HUES48 (cell line): Measurements from ENCODE around the gene HNRNPA3.
"Not testable (repeated sequence)": the region's sequence is repeated elsewhere in the genome, so short reads cannot be mapped to it uniquely, and the experiment has no call there.

Source experiments
- H3K27ac ChIP-seq: one replicate; pipeline ENCODE4 v1.7.0; 2013; ENCODE audit warnings: low read depth, low read length, inconsistent platforms
- H3K27me3 ChIP-seq: 2 replicates; pipeline ENCODE4 v1.6.1; 2013; ENCODE audit warnings: mild to moderate bottlenecking, low read length; ENCODE audit not compliant: control insufficient read depth, insufficient read depth
- H3K36me3 ChIP-seq: 2 replicates; pipeline ENCODE4 v1.6.1; 2013; ENCODE audit warnings: low read length; ENCODE audit not compliant: control insufficient read depth, insufficient read depth
- H3K4me1 ChIP-seq: 2 replicates; pipeline ENCODE4 v1.6.1; 2013; ENCODE audit warnings: mild to moderate bottlenecking, low read length; ENCODE audit not compliant: control insufficient read depth, insufficient read depth
- H3K4me3 ChIP-seq: 2 replicates; pipeline ENCODE4 v1.5.1; 2013; ENCODE audit warnings: mild to moderate bottlenecking, low read depth, low read length
- H3K9ac ChIP-seq: 2 replicates; pipeline ENCODE4 v1.6.1; 2013; ENCODE audit warnings: mild to moderate bottlenecking, low read depth, low read length, moderate library complexity
- H3K9me3 ChIP-seq: 2 replicates; pipeline ENCODE4 v1.6.1; 2013; ENCODE audit warnings: low read length; ENCODE audit not compliant: control insufficient read depth, insufficient read depth

HNRNPA3 gene

GRCh38 chr2:177265824-177266817 is 53.5 kb downstream of the HNRNPA3 start:
- Histone ChIP-seq H3K9me3 (no peaks in the 10 kb centered on the region), H3K27me3 (no peaks in the 10 kb centered on the region), H3K9ac (no peak overlapping the region), H3K4me1 (peaks cover 30% of the 10 kb centered on the region), H3K27ac (peak overlapping the region; percentile 97), H3K36me3 (no peaks in the 10 kb centered on the region), H3K4me3 (peak overlapping the region; percentile 85)

GRCh38 chr2:177266955-177267354 is 54.4 kb downstream of the HNRNPA3 start:
- not testable (repeated sequence) for H3K9me3 ChIP-seq, H3K4me3 ChIP-seq, H3K27me3 ChIP-seq, H3K9ac ChIP-seq, H3K36me3 ChIP-seq, H3K27ac ChIP-seq
- peaks cover 28% of the 10 kb centered on the region for H3K4me1 ChIP-seq

- H3K9ac ChIP-seq, result no peak overlapping the region
- H3K36me3 ChIP-seq, result no peaks in the 10 kb centered on the region
- no peaks in the 10 kb centered on the region for H3K9me3 ChIP-seq
- H3K4me3 ChIP-seq, result no peak overlapping the region
- H3K27me3 ChIP-seq, result no peaks in the 10 kb centered on the region
- no peak overlapping the region for H3K27ac ChIP-seq
- peaks cover 36% of the 10 kb centered on the region for H3K4me1 ChIP-seq
Observed at GRCh38 chr2:177268187-177268871, 55.7 kb downstream of the HNRNPA3 start.

- H3K27me3 ChIP-seq, result no peaks in the 10 kb centered on the region
- peaks cover 39% of the 10 kb centered on the region for H3K4me1 ChIP-seq
- no peaks in the 10 kb centered on the region for H3K36me3 ChIP-seq
- no peak overlapping the region for H3K4me3 ChIP-seq
- no peak overlapping the region for H3K27ac ChIP-seq
- no peaks in the 10 kb centered on the region for H3K9me3 ChIP-seq
- no peak overlapping the region for H3K9ac ChIP-seq
Observed at GRCh38 chr2:177268901-177269300, 56.3 kb downstream of the HNRNPA3 start.

GRCh38 chr2:177270531-177270930 is 57.9 kb downstream of the HNRNPA3 start:
- Histone ChIP-seq H3K4me3 (no peak overlapping the region), H3K27ac (no peak overlapping the region), H3K27me3 (no peaks in the 10 kb centered on the region), H3K4me1 (peaks cover 41% of the 10 kb centered on the region), H3K9ac (no peak overlapping the region), H3K9me3 (no peaks in the 10 kb centered on the region), H3K36me3 (no peaks in the 10 kb centered on the region)

- Histone ChIP-seq H3K27ac (no peak overlapping the region), H3K9ac (no peak overlapping the region), H3K27me3 (no peaks in the 10 kb centered on the region), H3K36me3 (no peaks in the 10 kb centered on the region), H3K4me3 (no peak overlapping the region), H3K4me1 (peaks cover 27% of the 10 kb centered on the region), H3K9me3 (no peaks in the 10 kb centered on the region)
Observed at GRCh38 chr2:177271981-177272666, 59.5 kb downstream of the HNRNPA3 start.

GRCh38 chr2:177272765-177273164 is 60.2 kb downstream of the HNRNPA3 start:
- Histone ChIP-seq H3K4me3 (no peak overlapping the region), H3K27ac (no peak overlapping the region), H3K9ac (no peak overlapping the region), H3K27me3 (no peaks in the 10 kb centered on the region), H3K36me3 (no peaks in the 10 kb centered on the region), H3K9me3 (no peaks in the 10 kb centered on the region), H3K4me1 (peaks cover 27% of the 10 kb centered on the region)

GRCh38 chr2:177273408-177273807 is 60.8 kb downstream of the HNRNPA3 start:
- H3K4me3 ChIP-seq, result no peak overlapping the region
- no peaks in the 10 kb centered on the region for H3K27me3 ChIP-seq
- no peak overlapping the region for H3K27ac ChIP-seq
- H3K9ac ChIP-seq, result no peak overlapping the region
- H3K9me3 ChIP-seq, result no peaks in the 10 kb centered on the region
- H3K36me3 ChIP-seq, result no peaks in the 10 kb centered on the region
- peaks cover 27% of the 10 kb centered on the region for H3K4me1 ChIP-seq
